Measurements from ENCODE around the gene GRIK3.

GRIK3 gene

GRCh38 chr1:36947384-36947783, 86.9 kb downstream of the GRIK3 start:
- no peak for DNase-seq (ENCODE audit: extremely low read depth, low read depth)
- TF ChIP-seq, protein P1, sequence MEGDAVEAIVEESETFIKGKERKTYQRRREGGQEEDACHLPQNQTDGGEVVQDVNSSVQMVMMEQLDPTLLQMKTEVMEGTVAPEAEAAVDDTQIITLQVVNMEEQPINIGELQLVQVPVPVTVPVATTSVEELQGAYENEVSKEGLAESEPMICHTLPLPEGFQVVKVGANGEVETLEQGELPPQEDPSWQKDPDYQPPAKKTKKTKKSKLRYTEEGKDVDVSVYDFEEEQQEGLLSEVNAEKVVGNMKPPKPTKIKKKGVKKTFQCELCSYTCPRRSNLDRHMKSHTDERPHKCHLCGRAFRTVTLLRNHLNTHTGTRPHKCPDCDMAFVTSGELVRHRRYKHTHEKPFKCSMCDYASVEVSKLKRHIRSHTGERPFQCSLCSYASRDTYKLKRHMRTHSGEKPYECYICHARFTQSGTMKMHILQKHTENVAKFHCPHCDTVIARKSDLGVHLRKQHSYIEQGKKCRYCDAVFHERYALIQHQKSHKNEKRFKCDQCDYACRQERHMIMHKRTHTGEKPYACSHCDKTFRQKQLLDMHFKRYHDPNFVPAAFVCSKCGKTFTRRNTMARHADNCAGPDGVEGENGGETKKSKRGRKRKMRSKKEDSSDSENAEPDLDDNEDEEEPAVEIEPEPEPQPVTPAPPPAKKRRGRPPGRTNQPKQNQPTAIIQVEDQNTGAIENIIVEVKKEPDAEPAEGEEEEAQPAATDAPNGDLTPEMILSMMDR (IDR thresholded peaks at IDR 0.05; ENCODE audit: low read depth, low read length, missing control alignments) = no peak
- H3K4me3 ChIP-seq (replicated peaks; ENCODE audit: low read depth, low read length) = no peak overlapping the region

GRCh38 chr1:36944883-36945282, 89.4 kb downstream of the GRIK3 start:
- DNase-seq (ENCODE audit: extremely low read depth, low read depth) = no peak
- TF ChIP-seq, protein P1 (IDR thresholded peaks at IDR 0.05; ENCODE audit: low read depth, low read length, missing control alignments) = no peak
- no peak overlapping the region for H3K4me3 ChIP-seq (replicated peaks; ENCODE audit: low read depth, low read length)

- H3K4me3 ChIP-seq (replicated peaks; ENCODE audit: low read depth, low read length) = no peak overlapping the region
- TF ChIP-seq, protein P1 (IDR thresholded peaks at IDR 0.05; ENCODE audit: low read depth, low read length, missing control alignments) = no peak
- no peak for DNase-seq (ENCODE audit: extremely low read depth, low read depth)
Measured at GRCh38 chr1:36942148-36942547, 92.2 kb downstream of the GRIK3 start.

DNA sequence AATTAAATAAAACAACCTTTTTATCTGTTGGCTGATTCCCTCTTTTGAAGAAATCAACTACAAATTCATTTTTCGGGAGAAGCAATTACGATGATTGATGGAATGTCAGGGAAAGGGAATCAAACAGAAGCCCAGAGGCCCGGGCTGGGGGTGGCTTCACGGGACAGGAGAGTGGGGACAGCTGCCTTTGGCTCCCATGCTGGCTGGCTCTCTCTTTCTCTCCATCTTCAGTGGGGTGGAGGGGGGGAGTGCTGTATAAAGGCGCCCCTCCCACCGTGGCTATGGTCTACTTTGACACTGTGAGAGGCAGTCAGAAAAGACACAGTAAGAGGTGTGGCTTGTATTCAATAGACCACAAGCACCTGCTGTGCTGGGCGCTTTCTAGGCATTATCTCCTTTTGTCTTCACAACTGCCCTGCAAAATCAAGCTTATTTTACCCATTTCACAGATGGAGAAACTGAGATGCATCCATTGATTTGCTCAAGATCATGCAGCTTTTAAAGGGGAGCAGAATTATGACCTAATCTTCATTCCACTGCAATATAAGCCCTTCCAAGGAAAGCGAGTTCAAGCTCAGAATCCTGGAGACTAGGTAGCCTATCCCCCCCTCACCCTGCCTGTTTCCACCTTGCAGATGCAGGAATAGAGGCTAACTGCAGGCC, 92.9 kb downstream of the GRIK3 start:
- TF ChIP-seq, protein P1 (IDR thresholded peaks at IDR 0.05; ENCODE audit: low read depth, low read length, missing control alignments) = no peak
- DNase-seq (ENCODE audit: extremely low read depth, low read depth) = no peak
- no peak overlapping the region for H3K4me3 ChIP-seq (replicated peaks; ENCODE audit: low read depth, low read length)

DNA sequence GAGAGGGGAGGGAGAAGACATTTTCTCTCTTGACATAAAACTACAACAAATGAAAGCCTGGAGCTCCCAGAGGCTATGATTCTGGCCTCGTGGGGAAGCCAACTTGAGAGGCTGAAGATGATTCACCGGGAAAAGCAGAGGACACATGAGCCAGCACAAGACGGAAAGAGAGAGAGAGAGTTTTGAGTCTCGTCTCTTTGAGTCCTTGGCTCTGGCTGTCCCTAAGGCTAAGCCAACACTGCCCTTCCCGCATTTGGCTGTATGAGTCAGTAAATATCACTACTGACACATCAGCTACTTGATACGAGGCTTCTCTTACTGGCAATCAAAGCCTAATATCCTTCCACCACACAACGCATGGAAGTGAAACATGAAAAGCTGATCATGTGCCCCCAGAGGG, 95.5 kb downstream of the GRIK3 start:
- no peak for DNase-seq (ENCODE audit: extremely low read depth, low read depth)
- TF ChIP-seq, protein P1 (IDR thresholded peaks at IDR 0.05; ENCODE audit: low read depth, low read length, missing control alignments) = no peak
- no peak overlapping the region for H3K4me3 ChIP-seq (replicated peaks; ENCODE audit: low read depth, low read length)

- no peak overlapping the region for H3K4me3 ChIP-seq (replicated peaks; ENCODE audit: low read depth, low read length)
- TF ChIP-seq, protein P1 (IDR thresholded peaks at IDR 0.05; ENCODE audit: low read depth, low read length, missing control alignments) = no peak
- DNase-seq (ENCODE audit: extremely low read depth, low read depth) = no peak
Measured at GRCh38 chr1:36937371-36937770, 96.9 kb downstream of the GRIK3 start.

GRCh38 chr1:36934061-36934460, 100.3 kb downstream of the GRIK3 start:
- no peak for DNase-seq (ENCODE audit: extremely low read depth, low read depth)
- TF ChIP-seq, protein P1 (IDR thresholded peaks at IDR 0.05; ENCODE audit: low read depth, low read length, missing control alignments) = no peak
- H3K4me3 ChIP-seq (replicated peaks; ENCODE audit: low read depth, low read length) = no peak overlapping the region
